ENCODE results near the gene DCHS2.

Gene DCHS2

DNA sequence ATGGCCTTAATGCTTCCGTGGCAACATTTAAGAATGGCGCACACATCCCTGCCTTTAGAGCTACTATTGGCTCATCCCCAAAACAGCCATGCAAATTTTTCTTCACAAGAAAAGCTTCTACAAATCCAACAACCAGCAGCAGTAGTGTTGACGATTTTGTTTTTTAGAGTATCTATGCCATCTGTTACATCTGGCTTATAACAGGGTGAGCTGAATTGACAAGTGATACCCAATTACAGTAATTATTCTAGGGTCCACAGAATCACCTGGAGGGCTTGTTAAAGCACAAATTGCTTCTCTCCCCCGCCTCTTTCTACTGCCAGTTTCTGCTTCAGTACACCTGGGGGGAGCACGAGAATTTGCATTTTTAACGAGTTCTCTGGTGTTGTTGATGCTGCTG, 34.1 kb downstream of the DCHS2 start:
- Histone ChIP-seq H4K91ac (ENCODE audit: low read depth, low read length) (no peak overlapping the region), H3K36me3 (ENCODE audit: control insufficient read depth in 1 of 2, insufficient read depth in 2 of 2, low read length in 2 of 2) (no peaks in the 10 kb centered on the region), H3K23ac (ENCODE audit: low read length) (no peak overlapping the region), H2AFZ (ENCODE audit: insufficient read depth, low read length, poor library complexity) (no peak overlapping the region), H3K4ac (ENCODE audit: low read depth, low read length) (no peak overlapping the region), H4K12ac (ENCODE audit: low read depth, low read length) (no peak overlapping the region), H3K4me1 (ENCODE audit: control insufficient read depth in 1 of 2, insufficient read depth in 2 of 2, low read length in 2 of 2) (no peaks in the 10 kb centered on the region), H3K4me2 (ENCODE audit: low read length) (no peak overlapping the region), H3K18ac (ENCODE audit: low read length) (no peak overlapping the region), H3K14ac (ENCODE audit: low read length) (no peak overlapping the region), H3K79me2 (ENCODE audit: control insufficient read depth, insufficient read depth, low read length, poor library complexity) (no peaks in the 10 kb centered on the region), H3K79me1 (ENCODE audit: low read length) (no peaks in the 10 kb centered on the region), H2BK12ac (ENCODE audit: low read length) (no peak overlapping the region), H3K4me3 (ENCODE audit: low read depth, low read length) (no peak overlapping the region), H2AK5ac (ENCODE audit: low read length) (no peak overlapping the region), H2BK120ac (ENCODE audit: insufficient read depth, low read length, poor library complexity) (no peak overlapping the region), H3K27ac (ENCODE audit: low read depth, low read length) (no peak overlapping the region), H3K27me3 (ENCODE audit: insufficient read depth, low read length) (no peaks in the 10 kb centered on the region), H3K9ac (ENCODE audit: low read length) (no peak overlapping the region), H3K9me3 (ENCODE audit: insufficient read depth, low read depth, low read length) (peaks cover 1% of the 10 kb centered on the region), H2BK5ac (ENCODE audit: low read depth, low read length, poor library complexity) (no peak overlapping the region), H4K8ac (ENCODE audit: low read depth, low read length) (no peak overlapping the region)
- DNase-seq = no peak
- no CpG with 5 or more reads among the region's 6 CpGs for WGBS (ENCODE audit: extremely low coverage, insufficient coverage, insufficient read length)

DNA sequence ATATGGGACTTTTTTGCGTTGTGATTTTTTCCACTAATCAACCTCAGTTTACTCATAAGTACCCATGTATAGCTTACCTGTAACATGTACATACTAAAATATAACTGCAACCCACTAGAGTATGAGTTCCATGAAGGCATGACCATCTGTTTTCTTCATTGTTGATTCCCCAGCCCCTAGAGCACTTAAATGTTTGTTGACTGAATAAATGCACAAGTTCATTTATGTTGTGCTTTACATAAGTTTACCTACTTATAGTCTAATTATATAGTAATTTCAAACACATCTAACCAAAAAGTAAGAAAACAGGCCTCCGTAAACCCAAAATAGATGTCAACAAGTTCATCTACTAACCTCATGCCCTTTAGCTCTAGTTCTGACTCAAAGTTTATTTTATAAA, 34.7 kb downstream of the DCHS2 start:
- H3K9ac ChIP-seq (ENCODE audit: low read length) = no peak overlapping the region
- no peaks in the 10 kb centered on the region for H3K79me1 ChIP-seq (ENCODE audit: low read length)
- no peak overlapping the region for H3K4me2 ChIP-seq (ENCODE audit: low read length)
- H3K27me3 ChIP-seq (ENCODE audit: insufficient read depth, low read length) = no peaks in the 10 kb centered on the region
- H3K4ac ChIP-seq (ENCODE audit: low read depth, low read length) = no peak overlapping the region
- H4K12ac ChIP-seq (ENCODE audit: low read depth, low read length) = no peak overlapping the region
- no peaks in the 10 kb centered on the region for H3K4me1 ChIP-seq (ENCODE audit: control insufficient read depth in 1 of 2, insufficient read depth in 2 of 2, low read length in 2 of 2)
- H3K79me2 ChIP-seq (ENCODE audit: control insufficient read depth, insufficient read depth, low read length, poor library complexity) = no peaks in the 10 kb centered on the region
- H2BK5ac ChIP-seq (ENCODE audit: low read depth, low read length, poor library complexity) = no peak overlapping the region
- no peak overlapping the region for H3K23ac ChIP-seq (ENCODE audit: low read length)
- H3K9me3 ChIP-seq (ENCODE audit: insufficient read depth, low read depth, low read length) = peaks cover 1% of the 10 kb centered on the region
- no peak overlapping the region for H2AFZ ChIP-seq (ENCODE audit: insufficient read depth, low read length, poor library complexity)
- no peak overlapping the region for H2BK120ac ChIP-seq (ENCODE audit: insufficient read depth, low read length, poor library complexity)
- H2AK5ac ChIP-seq (ENCODE audit: low read length) = no peak overlapping the region
- WGBS (ENCODE audit: extremely low coverage, insufficient coverage, insufficient read length) = no CpG with 5 or more reads among the region's 2 CpGs
- H3K4me3 ChIP-seq (ENCODE audit: low read depth, low read length) = no peak overlapping the region
- no peak overlapping the region for H4K91ac ChIP-seq (ENCODE audit: low read depth, low read length)
- H4K8ac ChIP-seq (ENCODE audit: low read depth, low read length) = no peak overlapping the region
- no peaks in the 10 kb centered on the region for H3K36me3 ChIP-seq (ENCODE audit: control insufficient read depth in 1 of 2, insufficient read depth in 2 of 2, low read length in 2 of 2)
- no peak overlapping the region for H3K14ac ChIP-seq (ENCODE audit: low read length)
- DNase-seq = no peak
- no peak overlapping the region for H2BK12ac ChIP-seq (ENCODE audit: low read length)
- H3K27ac ChIP-seq (ENCODE audit: low read depth, low read length) = no peak overlapping the region
- no peak overlapping the region for H3K18ac ChIP-seq (ENCODE audit: low read length)

DNA sequence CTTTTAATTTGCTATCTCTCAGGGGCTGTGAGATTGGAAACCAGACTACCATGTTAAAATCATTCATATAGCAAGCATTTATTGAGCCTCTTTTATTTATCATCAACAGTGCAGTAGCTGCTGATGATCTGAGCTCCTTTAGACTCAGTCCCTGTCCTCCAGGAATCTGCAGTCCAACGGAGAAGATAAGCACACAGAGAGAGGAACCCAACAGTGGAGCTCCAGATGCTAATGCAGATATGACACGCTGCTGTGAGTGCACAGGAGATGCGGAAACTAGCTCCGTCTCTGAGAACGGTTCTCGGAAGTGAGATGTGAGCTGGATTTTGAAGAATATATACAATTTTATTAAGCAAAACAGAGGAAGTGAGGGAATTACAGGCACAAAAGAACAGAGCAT, 35.4 kb downstream of the DCHS2 start:
- no peak overlapping the region for H3K23ac ChIP-seq (ENCODE audit: low read length)
- H3K9ac ChIP-seq (ENCODE audit: low read length) = no peak overlapping the region
- no CpG with 5 or more reads among the region's 6 CpGs for WGBS (ENCODE audit: extremely low coverage, insufficient coverage, insufficient read length)
- H2BK5ac ChIP-seq (ENCODE audit: low read depth, low read length, poor library complexity) = no peak overlapping the region
- no peak overlapping the region for H3K4ac ChIP-seq (ENCODE audit: low read depth, low read length)
- H3K9me3 ChIP-seq (ENCODE audit: insufficient read depth, low read depth, low read length) = peaks cover 1% of the 10 kb centered on the region
- no peaks in the 10 kb centered on the region for H3K79me1 ChIP-seq (ENCODE audit: low read length)
- no peak overlapping the region for H4K91ac ChIP-seq (ENCODE audit: low read depth, low read length)
- no peak overlapping the region for H3K18ac ChIP-seq (ENCODE audit: low read length)
- no peak overlapping the region for H3K4me2 ChIP-seq (ENCODE audit: low read length)
- no peaks in the 10 kb centered on the region for H3K79me2 ChIP-seq (ENCODE audit: control insufficient read depth, insufficient read depth, low read length, poor library complexity)
- H2AK5ac ChIP-seq (ENCODE audit: low read length) = no peak overlapping the region
- H3K36me3 ChIP-seq (ENCODE audit: control insufficient read depth in 1 of 2, insufficient read depth in 2 of 2, low read length in 2 of 2) = no peaks in the 10 kb centered on the region
- DNase-seq = no peak
- H3K27ac ChIP-seq (ENCODE audit: low read depth, low read length) = no peak overlapping the region
- H2AFZ ChIP-seq (ENCODE audit: insufficient read depth, low read length, poor library complexity) = no peak overlapping the region
- no peak overlapping the region for H3K4me3 ChIP-seq (ENCODE audit: low read depth, low read length)
- no peaks in the 10 kb centered on the region for H3K4me1 ChIP-seq (ENCODE audit: control insufficient read depth in 1 of 2, insufficient read depth in 2 of 2, low read length in 2 of 2)
- no peak overlapping the region for H4K8ac ChIP-seq (ENCODE audit: low read depth, low read length)
- no peak overlapping the region for H2BK12ac ChIP-seq (ENCODE audit: low read length)
- no peak overlapping the region for H2BK120ac ChIP-seq (ENCODE audit: insufficient read depth, low read length, poor library complexity)
- H4K12ac ChIP-seq (ENCODE audit: low read depth, low read length) = no peak overlapping the region
- no peak overlapping the region for H3K14ac ChIP-seq (ENCODE audit: low read length)
- H3K27me3 ChIP-seq (ENCODE audit: insufficient read depth, low read length) = no peaks in the 10 kb centered on the region

DNA sequence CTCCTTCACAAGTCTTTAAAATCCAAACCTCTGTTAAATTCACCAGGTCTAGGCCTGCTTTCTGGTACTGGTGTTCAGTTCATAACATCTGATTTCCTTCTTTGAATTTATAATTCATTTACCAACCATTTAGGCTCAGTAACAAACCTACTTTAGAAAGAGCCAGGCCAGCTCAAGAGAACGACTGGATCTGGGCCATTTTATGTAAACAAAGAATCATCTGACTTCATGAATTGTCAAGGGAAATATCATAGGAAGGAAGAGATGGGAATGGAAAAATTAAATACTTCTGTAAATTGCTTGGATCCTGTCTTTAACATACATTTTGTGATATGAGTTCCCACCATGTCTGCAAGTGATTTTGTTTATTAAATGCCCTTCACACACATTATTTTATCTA, 36.5 kb downstream of the DCHS2 start:
- Histone ChIP-seq H2BK12ac (ENCODE audit: low read length) (no peak overlapping the region), H3K79me2 (ENCODE audit: control insufficient read depth, insufficient read depth, low read length, poor library complexity) (no peaks in the 10 kb centered on the region), H3K4me2 (ENCODE audit: low read length) (no peak overlapping the region), H3K79me1 (ENCODE audit: low read length) (no peaks in the 10 kb centered on the region), H3K4me1 (ENCODE audit: control insufficient read depth in 1 of 2, insufficient read depth in 2 of 2, low read length in 2 of 2) (no peaks in the 10 kb centered on the region), H4K8ac (ENCODE audit: low read depth, low read length) (no peak overlapping the region), H3K23ac (ENCODE audit: low read length) (no peak overlapping the region), H2AFZ (ENCODE audit: insufficient read depth, low read length, poor library complexity) (no peak overlapping the region), H2BK120ac (ENCODE audit: insufficient read depth, low read length, poor library complexity) (no peak overlapping the region), H3K27me3 (ENCODE audit: insufficient read depth, low read length) (no peaks in the 10 kb centered on the region), H3K9me3 (ENCODE audit: insufficient read depth, low read depth, low read length) (peaks cover 1% of the 10 kb centered on the region), H3K4me3 (ENCODE audit: low read depth, low read length) (no peak overlapping the region), H3K14ac (ENCODE audit: low read length) (no peak overlapping the region), H3K4ac (ENCODE audit: low read depth, low read length) (no peak overlapping the region), H3K18ac (ENCODE audit: low read length) (no peak overlapping the region), H2BK5ac (ENCODE audit: low read depth, low read length, poor library complexity) (no peak overlapping the region), H2AK5ac (ENCODE audit: low read length) (no peak overlapping the region), H3K9ac (ENCODE audit: low read length) (no peak overlapping the region), H4K91ac (ENCODE audit: low read depth, low read length) (no peak overlapping the region), H4K12ac (ENCODE audit: low read depth, low read length) (no peak overlapping the region), H3K27ac (ENCODE audit: low read depth, low read length) (no peak overlapping the region), H3K36me3 (ENCODE audit: control insufficient read depth in 1 of 2, insufficient read depth in 2 of 2, low read length in 2 of 2) (no peaks in the 10 kb centered on the region)
- WGBS (ENCODE audit: extremely low coverage, insufficient coverage, insufficient read length) = no CpG with 5 or more reads among the region's 1 CpG
- DNase-seq = no peak

DNA sequence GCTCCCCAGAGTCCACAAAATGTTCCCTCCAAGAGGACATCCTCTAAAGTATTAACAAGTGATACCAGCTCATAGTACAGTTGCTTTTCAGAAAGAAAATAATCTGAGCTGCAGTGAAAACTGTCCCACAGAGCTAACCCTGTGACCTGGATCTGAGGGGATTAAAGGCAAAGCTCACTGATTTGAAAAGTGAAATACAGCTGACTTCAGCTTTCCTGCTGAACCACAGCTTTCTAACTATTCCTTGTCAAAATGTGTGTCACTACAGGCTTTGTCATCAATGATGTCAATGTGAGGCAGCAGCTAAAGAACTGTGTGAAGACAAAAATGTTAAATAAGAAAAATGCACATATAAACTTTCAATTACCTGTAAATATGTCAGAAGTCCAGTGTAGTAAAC, 36.9 kb downstream of the DCHS2 start:
- Histone ChIP-seq H2BK5ac (ENCODE audit: low read depth, low read length, poor library complexity) (no peak overlapping the region), H3K4ac (ENCODE audit: low read depth, low read length) (no peak overlapping the region), H4K8ac (ENCODE audit: low read depth, low read length) (no peak overlapping the region), H3K79me1 (ENCODE audit: low read length) (no peaks in the 10 kb centered on the region), H3K23ac (ENCODE audit: low read length) (no peak overlapping the region), H2BK120ac (ENCODE audit: insufficient read depth, low read length, poor library complexity) (no peak overlapping the region), H3K4me1 (ENCODE audit: control insufficient read depth in 1 of 2, insufficient read depth in 2 of 2, low read length in 2 of 2) (no peaks in the 10 kb centered on the region), H4K12ac (ENCODE audit: low read depth, low read length) (no peak overlapping the region), H3K18ac (ENCODE audit: low read length) (no peak overlapping the region), H2AK5ac (ENCODE audit: low read length) (no peak overlapping the region), H4K91ac (ENCODE audit: low read depth, low read length) (no peak overlapping the region), H3K9me3 (ENCODE audit: insufficient read depth, low read depth, low read length) (peaks cover 1% of the 10 kb centered on the region), H2BK12ac (ENCODE audit: low read length) (no peak overlapping the region), H3K4me2 (ENCODE audit: low read length) (no peak overlapping the region), H3K27me3 (ENCODE audit: insufficient read depth, low read length) (no peaks in the 10 kb centered on the region), H3K79me2 (ENCODE audit: control insufficient read depth, insufficient read depth, low read length, poor library complexity) (no peaks in the 10 kb centered on the region), H3K36me3 (ENCODE audit: control insufficient read depth in 1 of 2, insufficient read depth in 2 of 2, low read length in 2 of 2) (no peaks in the 10 kb centered on the region), H3K14ac (ENCODE audit: low read length) (no peak overlapping the region), H3K27ac (ENCODE audit: low read depth, low read length) (no peak overlapping the region), H3K4me3 (ENCODE audit: low read depth, low read length) (no peak overlapping the region), H3K9ac (ENCODE audit: low read length) (no peak overlapping the region), H2AFZ (ENCODE audit: insufficient read depth, low read length, poor library complexity) (no peak overlapping the region)
- DNase-seq = no peak
